Erythroblast (primary cell): Measurements from ENCODE around the gene RAP1GAP.

Experiments
- DNase-seq, 2 experiments: peaks; one replicate each; lab custom pipeline; 2025; lab: John Stamatoyannopoulos, UW
- GATA1 ChIP-seq: IDR thresholded peaks from 2 replicates; pipeline ENCODE4 v1.6.1; 2011; ENCODE audit warnings: low read depth, mild to moderate bottlenecking, control low read depth, low read length, moderate library complexity
- POLR2A ChIP-seq: IDR thresholded peaks from 2 replicates; pipeline ENCODE4 v1.6.1; 2011; ENCODE audit warnings: mild to moderate bottlenecking, low read length

Gene RAP1GAP

GRCh38 chr1:21547876-21548275, 121.3 kb downstream of the RAP1GAP start:
- TF ChIP-seq POLR2A (no peak), GATA1 (no peak)
- DNase-seq = no peak
